HAP-1 (cell line): ENCODE data around the gene ELMO1.

Experiments
- DNase-seq, 2 experiments: peaks; one replicate each; pipeline ENCODE4 v3.0.0-alpha.2; 2016 to 2020; ENCODE audit warnings: low spot score in 2 of 2
- H3K27me3 ChIP-seq: fragments of 250-450 bp; sonication (Bioruptor Pico); 2 replicates; pipeline ENCODE4 v1.5.1; 2020; ENCODE audit warnings: low read depth, mild to moderate bottlenecking, moderate library complexity
- H3K36me3 ChIP-seq: fragments of 250-450 bp; sonication (Bioruptor Pico); replicated peaks from 2 replicates; pipeline ENCODE4 v1.5.1; 2020; ENCODE audit warnings: mild to moderate bottlenecking
- H3K4me1 ChIP-seq: fragments of 250-450 bp; sonication (Bioruptor Pico); 2 replicates; pipeline ENCODE4 v1.5.1; 2020; ENCODE audit warnings: mild to moderate bottlenecking
- H3K4me3 ChIP-seq: fragments of 250-450 bp; sonication (Bioruptor Pico); 2 replicates; pipeline ENCODE4 v1.5.1; 2020; ENCODE audit warnings: mild to moderate bottlenecking, moderate library complexity
- H3K9me3 ChIP-seq: fragments of 250-450 bp; sonication (Bioruptor Pico); 2 replicates; pipeline ENCODE4 v1.5.1; 2020; ENCODE audit warnings: mild to moderate bottlenecking, moderate library complexity
- in situ Hi-C: fragments of 300-500 bp; cut with MboI; formaldehyde crosslinking; loops from 3 replicates; pipeline ENCODE4 v1.14.3; 2020; ENCODE audit warnings: low sequenced_read_pairs, inconsistent platforms, mixed read lengths

Gene ELMO1

DNA sequence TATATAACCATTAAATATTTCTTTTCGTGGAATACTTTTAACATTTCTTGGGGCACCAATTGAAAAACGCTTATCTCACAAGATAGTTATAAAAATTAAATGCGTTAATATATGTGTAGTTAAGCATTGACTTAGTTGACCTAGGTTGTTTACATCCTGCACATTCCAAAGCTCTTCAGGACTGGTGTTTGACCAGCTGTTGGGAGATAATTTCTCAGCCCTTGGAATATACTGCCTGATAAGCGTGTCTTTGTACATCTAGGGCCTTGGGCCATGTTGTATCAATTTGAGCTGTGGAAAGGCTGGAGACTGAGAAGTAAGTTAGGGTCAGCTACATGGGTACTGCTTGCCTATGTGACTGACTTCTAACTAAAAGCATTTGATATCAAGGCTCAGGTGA lies 634.4 kb downstream of the ELMO1 start:
- in situ Hi-C loops, result no loop called here

DNA sequence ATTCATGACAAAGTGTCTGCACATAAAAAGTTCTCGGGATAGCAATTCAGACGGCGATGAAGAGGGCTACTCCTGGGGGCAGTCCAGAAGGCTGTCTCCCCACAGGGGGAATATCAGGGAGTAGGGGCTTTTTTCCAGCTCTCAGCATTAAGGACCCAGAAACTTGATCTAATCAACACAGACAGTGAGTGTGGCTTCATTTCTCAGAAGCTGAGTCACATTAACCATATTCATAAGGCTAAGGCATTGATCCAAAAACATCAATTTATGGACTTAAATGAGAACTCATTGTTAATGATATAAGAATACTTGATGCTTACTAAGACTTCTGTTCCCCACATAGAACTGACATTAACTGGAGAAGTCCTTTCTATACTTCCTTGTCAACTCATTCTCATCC lies 636.9 kb downstream of the ELMO1 start:
- H3K36me3 ChIP-seq, result no peaks in the 10 kb centered on the region
- no peaks in the 10 kb centered on the region for H3K27me3 ChIP-seq
- in situ Hi-C loops, result no loop called here
- DNase-seq, result no peak
- no peaks in the 10 kb centered on the region for H3K4me1 ChIP-seq
- H3K9me3 ChIP-seq, result no peaks in the 10 kb centered on the region
- H3K4me3 ChIP-seq, result no peak overlapping the region

More for the DNA sequence above, 634.4 kb downstream of the ELMO1 start:
- no peaks in the 10 kb centered on the region for H3K27me3 ChIP-seq
- H3K9me3 ChIP-seq, result no peaks in the 10 kb centered on the region
- no peaks in the 10 kb centered on the region for H3K36me3 ChIP-seq
- no peak overlapping the region for H3K4me3 ChIP-seq
- no peak for DNase-seq
- no peaks in the 10 kb centered on the region for H3K4me1 ChIP-seq

DNA sequence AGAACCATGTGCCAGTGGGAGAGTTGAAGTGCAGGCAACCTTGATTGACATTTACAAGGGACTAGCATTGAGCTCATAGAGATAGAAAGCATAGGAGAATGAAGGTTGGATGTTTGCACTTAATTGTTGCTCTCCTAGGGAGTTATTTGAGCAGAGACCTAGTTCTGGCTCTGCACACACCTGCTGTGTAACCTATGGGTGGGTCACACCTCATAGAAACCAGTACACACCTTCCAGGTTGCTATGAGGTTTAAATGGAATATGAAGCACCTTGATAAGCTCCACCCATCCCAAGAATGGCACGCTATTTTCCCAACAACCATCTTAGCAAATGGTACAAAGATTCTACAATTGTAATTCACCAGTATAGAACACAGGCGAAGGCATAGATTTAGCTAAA lies 638.2 kb downstream of the ELMO1 start:
- DNase-seq, result no peak
- no peaks in the 10 kb centered on the region for H3K9me3 ChIP-seq
- in situ Hi-C loops, result no loop called here
- no peaks in the 10 kb centered on the region for H3K36me3 ChIP-seq
- H3K4me3 ChIP-seq, result no peak overlapping the region
- no peaks in the 10 kb centered on the region for H3K4me1 ChIP-seq
- H3K27me3 ChIP-seq, result no peaks in the 10 kb centered on the region

DNA sequence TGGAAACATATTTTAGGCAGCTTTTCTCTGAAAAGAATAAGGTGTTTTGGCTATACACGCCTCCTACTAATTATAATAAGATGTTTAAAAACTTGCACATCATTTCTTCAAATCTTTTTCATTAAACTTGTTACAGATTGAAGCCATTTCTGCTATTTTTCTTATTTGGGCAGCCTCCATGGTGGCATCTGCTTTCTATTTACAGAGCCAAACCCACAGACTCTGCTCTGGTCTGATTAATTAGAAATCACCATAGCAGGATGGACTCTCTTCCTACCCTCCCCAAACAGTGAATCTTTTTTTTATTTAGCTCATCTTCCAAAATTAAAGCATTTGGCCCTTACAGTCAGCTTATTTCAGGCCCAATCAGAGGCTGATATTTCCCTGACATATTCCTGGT lies 638.6 kb downstream of the ELMO1 start:
- H3K9me3 ChIP-seq, result no peaks in the 10 kb centered on the region

DNA sequence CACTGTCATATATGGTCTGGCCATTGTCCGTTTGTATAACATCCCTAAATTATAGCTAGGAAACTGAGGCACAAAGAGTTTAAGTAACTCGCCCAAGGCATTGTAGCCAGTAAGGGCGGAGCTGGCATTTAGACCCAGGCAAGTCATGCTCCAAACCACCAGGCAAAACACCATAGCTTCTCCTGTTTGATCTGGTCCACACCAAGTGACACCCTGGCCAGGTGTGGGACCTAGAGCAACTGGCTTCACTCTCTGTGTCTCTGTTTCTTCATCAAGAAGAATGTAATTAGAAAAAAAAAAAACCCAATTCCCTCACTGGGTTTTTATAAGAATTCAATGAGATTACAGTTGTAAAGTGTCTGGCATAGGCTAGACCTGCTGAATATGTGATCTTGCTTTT lies 639.2 kb downstream of the ELMO1 start:
- Histone ChIP-seq H3K36me3 (no peaks in the 10 kb centered on the region), H3K4me1 (no peaks in the 10 kb centered on the region), H3K4me3 (no peak overlapping the region), H3K27me3 (no peaks in the 10 kb centered on the region), H3K9me3 (no peaks in the 10 kb centered on the region)
- DNase-seq, result no peak
- in situ Hi-C loops, result no loop called here

More for the DNA sequence above, 638.6 kb downstream of the ELMO1 start:
- H3K36me3 ChIP-seq, result no peaks in the 10 kb centered on the region
- DNase-seq, result no peak
- in situ Hi-C loops, result no loop called here
- no peak overlapping the region for H3K4me3 ChIP-seq
- H3K27me3 ChIP-seq, result no peaks in the 10 kb centered on the region
- no peaks in the 10 kb centered on the region for H3K4me1 ChIP-seq

DNA sequence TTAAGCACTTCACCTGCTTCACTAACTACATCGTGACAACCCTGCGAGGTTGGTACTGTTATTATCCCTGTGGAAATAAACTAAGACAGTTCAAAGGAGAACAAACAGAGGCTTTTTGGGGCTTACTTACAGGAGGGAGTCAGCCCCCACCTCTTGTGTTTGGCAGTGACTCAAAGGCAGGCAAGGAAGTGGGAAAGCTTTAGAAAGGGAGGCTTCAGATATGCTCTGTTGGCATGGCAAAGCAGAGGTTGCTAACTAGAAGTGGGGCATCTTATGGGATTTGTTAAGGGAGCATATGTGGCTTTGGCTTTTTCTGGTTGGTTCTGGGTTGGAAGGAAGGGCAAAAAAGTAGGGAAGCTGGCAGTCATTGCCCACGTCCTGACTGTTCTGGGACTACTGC lies 639.6 kb downstream of the ELMO1 start:
- Histone ChIP-seq H3K9me3 (no peaks in the 10 kb centered on the region), H3K4me1 (no peaks in the 10 kb centered on the region), H3K4me3 (no peak overlapping the region), H3K36me3 (no peaks in the 10 kb centered on the region), H3K27me3 (no peaks in the 10 kb centered on the region)
- DNase-seq, result no peak
- in situ Hi-C loops, result no loop called here

DNA sequence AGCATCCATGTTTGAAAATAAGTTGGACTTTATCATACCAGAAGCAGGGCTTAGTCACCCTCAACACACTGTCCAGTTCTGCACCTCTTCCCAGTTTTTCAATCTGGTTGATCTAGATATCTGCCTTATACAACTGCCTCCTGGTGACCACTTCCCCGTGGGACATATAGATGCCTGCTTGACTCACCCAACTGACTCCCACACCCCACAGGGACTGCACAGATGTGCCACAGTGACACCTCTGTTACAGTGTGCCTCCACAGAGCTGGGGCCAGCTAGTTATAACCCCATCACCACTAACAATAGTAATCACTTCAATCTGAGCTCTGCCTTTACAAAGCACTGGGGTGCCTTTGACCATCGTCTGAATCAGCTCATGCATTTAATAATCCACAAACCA lies 641.8 kb downstream of the ELMO1 start:
- H3K27me3 ChIP-seq, result no peaks in the 10 kb centered on the region
- in situ Hi-C loops, result no loop called here
- H3K36me3 ChIP-seq, result no peaks in the 10 kb centered on the region
- no peaks in the 10 kb centered on the region for H3K9me3 ChIP-seq
- no peaks in the 10 kb centered on the region for H3K4me1 ChIP-seq
- DNase-seq, result no peak
- no peak overlapping the region for H3K4me3 ChIP-seq
